SKM-1 (cell line): ENCODE data around the gene LITAF.
"Not testable (repeated sequence)": the region's sequence is repeated elsewhere in the genome, so short reads cannot be mapped to it uniquely, and the experiment has no call there.

ENCODE experiments used
- DNase-seq: peaks from one replicate; lab custom pipeline; 2025; ENCODE audit not compliant: unreplicated experiment; lab: John Stamatoyannopoulos, UW

LITAF gene

DNA sequence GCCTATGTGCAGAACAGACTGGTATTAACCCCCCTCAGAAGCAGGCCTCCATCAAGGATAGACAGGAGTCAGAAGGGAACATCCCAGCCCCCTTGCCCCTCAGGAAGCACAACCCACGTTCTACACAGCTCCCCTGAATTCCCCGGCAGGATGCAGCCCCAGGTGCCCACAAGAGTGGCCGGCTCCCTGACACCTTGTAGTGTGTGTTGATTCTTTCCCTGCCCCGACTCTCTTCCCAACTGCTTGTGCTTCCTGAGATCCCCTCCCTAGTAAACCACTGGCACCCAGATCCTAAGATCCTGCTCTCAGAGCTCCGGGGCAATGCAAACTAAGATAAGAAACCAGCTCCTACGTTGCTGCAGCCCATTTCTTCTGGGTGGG lies 34.8 kb upstream of the LITAF start:
- DNase-seq: no peak

DNA sequence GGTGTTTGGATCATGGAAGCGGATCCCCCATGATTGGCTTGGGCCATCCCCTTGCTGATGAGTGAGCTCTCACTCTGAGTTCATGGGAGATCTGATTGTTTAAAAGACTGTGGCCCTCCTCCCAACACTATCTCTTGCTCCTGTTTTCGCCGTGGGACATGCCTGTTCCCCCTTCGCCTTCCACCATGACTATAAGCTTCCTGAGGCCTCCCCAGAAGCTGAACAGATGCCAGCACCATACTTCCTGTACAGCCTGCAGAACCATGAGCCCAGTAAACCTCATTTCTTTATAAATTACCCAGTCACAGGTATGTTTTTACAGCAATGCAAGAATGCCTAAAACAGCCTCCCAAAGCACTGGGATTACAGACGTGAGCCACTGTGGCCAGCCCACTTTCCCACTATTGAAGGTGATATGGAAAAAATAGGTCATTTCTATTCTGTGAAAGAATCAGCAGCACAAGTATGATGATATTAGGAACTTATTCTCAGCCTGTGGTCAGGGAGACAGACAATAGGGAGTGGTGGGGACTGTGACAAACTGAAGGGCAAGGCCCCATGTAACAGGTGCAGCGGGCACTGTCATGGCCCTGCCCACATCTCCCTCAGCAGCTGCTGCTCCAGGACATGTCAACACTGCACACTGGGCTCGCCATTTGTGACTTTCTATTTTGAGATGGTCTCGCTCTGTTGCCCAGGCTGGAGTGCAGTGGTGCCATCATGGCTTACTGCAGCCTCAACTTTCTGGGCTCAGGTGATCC lies 33.7 kb upstream of the LITAF start:
- no peak for DNase-seq

DNA sequence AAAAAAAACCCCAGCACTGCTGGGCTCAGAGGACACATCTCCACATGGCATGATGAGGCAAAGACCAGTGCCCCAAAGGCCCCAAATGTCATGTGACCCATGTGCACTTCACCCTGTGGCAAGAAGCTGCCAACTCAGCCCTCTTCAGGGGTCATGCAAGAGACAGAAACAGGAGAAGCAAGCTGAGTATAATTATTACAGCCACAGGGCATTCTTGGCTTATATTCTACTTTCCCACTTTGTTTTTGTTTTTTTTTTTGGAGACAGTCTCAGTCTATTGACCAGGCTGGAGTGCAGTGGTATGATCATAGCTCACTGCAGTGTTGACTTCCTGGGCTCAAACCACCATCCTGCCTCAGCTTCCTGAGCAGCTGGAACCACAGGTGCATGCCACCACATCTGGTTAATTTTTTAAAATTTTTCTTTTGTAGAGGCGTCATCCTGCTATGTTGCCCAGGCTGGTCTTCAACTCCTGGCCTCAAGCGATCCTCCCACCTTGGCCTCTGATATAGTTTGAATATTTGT lies 32.7 kb upstream of the LITAF start:
- DNase-seq: no peak

DNA sequence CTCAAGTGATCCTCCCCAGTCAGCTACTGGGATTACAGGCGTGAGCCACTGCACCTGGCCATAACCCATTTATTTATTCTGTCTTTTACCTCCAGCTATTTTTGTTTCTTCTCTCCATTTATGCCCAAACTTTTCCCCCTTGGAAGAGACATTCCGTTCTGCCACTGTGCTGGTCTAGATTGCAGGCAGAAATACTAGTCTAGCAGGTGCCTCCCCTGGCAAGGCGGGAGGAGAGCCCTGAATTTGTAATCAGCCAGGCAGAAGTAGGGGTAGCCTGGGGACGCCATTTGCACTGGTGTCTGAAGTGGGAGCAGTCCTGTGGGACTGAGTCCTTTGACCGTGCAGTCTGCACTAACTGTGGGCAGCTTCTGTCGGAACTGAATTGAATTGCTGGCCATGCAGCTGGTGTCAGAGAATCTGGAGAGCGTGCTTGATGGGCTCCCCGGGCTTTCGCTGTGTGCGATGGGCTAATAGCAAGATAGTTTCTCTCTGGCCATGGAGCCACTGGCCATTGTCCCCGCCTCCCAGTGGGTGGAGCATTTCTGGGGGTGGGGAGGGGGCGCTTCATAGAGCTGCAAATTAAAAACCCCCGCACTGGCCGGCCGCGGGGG lies 31.5 kb upstream of the LITAF start:
- no peak for DNase-seq

DNA sequence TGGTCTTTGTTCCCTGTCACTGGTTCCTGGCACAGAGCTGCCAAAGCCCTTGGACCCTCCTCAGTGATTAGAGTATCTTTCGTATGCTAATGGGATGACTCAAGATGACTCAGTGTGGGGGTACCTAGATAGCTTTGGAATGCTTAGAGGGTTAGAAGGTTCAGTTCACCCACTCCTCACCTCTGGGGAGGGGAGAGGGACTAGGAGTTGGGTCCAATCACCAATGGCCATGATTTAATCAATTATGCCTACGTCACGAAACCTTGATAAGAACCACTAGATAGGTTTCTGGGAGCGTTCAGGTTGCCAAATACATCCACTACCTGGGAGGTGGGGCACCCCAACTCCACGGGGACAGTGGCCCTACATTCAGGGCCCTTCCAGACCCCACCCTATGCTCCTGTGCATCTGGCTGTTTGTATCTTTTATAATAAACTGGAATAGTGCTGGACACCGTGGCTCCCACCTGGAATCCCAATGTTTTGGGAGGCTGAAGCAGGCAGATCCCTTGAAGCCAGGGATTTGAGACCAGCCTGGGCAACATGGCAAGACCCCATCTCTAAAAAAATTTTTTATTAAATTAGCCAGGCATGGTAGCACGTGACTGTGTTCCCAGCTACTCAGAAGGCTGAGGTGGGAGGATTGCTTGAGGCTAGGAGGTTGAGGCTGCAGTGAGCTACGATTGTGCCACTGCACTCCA lies 29.2 kb upstream of the LITAF start:
- DNase-seq: no peak

DNA sequence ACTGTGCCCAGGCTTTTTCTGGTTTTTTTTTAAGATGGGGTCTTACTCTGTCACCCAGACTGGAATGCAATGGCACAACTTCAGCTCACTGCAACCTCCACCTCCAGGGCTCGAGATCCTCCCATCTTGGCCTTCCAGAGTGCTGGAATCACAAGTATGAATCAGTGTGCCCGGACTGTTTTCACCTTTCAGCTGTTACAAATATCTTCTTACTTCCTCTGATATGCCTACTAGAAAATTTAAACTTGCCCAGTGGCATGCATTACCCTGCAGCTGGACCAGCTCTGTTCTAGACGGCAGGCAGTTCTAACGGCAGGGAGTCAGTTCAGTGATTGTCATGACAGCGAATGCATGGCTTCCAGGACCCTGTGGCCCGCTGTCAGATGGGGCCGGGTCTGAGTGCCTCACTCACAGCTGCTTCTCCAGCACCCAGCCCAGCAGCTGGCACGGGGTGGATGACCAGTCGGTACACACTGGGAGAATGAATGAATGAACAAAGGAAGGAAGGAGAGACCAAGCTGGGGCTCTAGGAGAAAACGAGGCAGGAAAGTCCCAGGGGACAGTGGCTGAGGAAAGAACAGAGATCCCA lies 28.0 kb upstream of the LITAF start:
- no peak for DNase-seq

DNA sequence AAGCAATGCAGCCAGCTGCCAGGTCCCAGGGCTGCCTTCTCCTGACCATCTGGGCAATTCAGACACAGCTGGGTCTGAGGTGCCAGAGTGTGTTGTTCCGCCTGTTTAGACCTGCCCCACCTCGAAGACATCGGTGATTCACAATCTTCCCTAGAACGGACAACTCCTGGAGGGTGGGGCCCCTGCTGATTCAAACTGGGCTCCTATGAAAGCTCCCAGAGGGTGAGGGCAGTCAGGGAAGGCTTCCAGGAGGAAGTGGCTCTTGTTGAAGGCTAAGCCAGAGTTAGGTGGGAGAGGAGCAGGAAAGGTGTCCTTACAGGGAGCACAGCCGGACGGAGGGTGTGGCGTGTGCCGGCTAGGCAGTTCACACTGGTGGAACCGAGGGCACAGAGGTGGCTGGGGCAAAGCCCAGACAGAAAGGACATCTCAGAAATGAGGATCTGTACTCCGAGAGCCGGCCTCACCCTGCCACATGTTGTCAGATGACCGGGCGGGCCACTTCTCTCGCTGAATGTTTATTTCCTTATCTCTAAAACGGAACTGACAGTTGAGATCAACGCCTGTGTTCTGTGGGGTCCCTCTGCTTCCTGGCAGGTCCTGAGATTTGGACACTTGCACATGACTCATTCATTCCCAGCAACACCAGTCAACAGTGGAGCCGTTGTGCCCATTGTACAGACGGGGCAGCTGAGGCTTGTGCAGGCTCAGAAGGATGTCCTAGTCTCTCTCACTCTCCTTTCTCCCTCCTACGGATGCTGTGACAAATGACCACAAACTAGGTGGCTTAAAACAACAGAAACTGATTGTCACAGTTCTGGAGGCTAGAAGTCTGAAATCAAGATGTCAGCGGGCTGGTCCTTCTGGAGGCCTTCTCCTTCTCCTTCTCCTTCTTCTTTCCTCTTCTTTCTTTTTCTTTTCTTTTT lies 26.9 kb upstream of the LITAF start:
- DNase-seq: peak; percentile 82

DNA sequence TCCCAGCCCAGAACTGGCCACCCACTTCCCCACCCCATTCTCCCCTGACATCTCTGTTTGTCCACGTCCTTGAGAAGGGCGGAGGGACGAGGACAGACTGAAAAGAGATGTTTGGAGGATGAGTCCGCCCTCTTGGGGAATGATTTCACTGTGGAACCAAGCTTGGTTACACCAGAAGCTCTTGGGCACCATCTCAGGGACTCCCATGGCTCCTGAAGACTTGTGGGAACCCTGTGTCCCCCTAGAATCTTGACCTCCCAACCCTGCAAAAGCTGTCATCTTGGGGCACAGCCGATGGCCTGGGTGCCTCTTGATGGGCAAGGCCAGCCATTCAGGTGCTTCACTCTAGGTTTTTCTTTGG lies 25.9 kb upstream of the LITAF start:
- DNase-seq: no peak

DNA sequence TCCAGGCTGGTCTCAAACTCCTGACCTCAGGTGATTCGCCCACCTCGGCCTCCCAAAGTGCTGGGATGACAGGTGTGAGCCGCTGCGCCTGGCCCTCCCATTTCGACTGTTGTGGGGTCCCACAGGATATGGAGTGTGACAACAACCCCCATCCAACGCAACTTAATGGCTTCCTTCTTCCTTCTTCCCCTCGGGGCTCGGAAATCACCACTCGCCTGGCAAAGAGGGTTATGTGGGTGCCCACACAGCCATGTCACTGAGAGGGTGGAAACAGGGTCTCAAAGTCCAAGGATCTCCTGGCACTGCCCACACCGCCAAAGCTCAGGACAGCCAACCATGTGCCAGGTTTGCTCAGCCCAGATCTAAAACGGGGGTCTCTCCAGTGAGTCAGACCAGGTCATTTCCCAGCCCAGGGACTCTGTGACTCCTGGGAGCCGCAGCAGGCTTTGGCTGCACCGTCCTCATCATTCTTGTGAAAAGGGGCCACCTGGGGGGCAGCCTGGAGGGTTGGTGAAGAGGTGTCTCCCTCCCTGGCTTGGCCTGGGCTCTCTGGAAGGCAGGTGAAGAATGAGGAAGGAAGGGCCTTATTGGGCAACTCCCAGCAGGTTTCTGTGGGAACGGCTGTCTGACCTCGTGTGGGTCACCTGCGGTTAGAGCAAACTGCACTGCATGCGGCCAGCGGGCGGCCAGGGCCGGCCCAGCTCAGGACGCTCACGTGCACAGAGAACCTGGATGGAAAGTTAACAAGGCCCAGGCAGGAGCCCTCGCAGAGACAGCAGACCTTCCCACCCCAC lies 25.3 kb upstream of the LITAF start:
- DNase-seq: peak; percentile 87

DNA sequence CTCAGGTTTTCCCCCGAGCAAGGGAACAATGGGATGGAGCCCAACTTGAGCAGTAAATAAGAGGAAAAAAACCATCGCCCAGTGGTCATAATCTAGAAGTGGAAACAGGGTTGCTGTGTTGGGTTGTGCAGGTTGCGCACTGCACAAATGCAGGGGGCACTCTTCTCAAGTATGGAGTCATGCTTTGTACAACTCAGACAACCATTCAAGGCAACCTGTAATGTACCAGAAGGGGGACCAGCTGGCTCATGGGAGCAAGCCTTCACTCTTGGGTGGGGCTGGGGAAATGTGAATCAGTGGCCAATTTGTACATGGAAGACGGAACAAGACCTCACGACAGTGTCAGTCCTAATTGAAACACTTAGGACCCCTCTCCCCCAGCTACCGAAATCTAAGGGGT lies 23.9 kb upstream of the LITAF start:
- no peak for DNase-seq

DNA sequence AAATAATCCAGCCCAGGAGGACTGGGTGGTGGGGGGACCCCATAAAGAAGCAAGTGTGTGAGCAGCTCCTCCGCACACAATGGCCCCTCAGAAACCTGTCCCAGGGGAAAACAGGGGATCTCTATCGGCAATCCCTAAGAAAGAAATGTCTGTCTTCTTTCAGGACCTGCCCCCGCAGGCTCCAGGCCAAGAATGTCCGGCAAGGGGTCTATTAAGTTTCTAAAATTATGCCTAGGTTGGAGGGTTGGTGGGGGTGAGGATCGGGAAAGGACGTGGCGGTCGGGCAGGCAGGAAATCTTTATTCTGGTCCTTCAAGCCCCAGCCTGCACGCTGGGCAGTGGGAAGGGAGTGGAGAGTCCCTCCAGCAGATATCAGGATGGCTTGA lies 23.4 kb upstream of the LITAF start:
- DNase-seq: no peak

DNA sequence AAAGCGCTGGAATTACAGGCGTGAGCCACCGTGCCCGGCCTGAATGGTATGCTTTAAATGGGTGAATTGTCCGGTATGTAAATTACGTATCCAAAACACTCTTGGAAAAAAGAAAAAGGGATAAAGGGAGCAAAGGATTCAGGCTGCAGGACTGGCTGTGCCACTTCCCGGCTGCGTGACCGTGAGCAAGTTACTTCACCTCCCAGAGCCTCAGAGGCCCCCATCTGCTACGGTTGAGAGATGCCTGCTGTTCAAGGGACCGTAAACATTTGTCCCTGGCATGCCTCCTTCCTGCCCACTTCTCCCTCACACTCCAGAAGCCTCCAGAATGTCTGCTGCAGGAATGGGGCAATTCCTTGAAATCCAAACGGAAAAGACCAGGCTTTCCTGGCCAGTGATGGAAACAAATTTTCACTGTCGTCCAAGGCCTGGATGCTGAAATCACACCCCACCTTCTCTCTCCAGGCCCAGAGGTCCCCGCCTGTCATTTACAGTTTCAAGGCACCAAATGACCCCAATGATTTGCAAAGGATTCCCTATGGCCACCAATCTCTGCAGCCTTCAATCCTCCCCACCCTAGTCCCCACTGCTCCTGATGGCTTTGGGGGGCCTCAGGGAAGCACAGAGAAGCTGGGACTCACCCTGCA lies 22.9 kb upstream of the LITAF start:
- no peak for DNase-seq

DNA sequence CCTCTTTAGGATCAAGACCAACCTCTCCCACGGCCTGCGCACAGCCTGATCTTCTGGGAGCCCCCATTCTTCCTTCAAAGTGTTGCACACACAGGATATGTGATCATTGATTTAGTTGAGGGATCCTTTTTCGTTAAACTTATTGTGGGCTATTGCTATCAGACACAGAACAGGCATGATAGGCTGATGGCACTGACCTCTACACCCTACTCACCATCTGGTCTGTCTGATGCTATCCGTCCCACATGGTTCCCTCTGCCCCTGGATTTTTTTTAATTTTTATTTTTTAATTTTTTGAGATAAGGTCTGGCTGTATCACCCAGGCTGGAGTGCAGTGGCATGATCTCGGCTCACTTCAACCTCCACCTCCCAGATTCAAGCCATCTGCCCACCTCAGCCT lies 19.2 kb upstream of the LITAF start:
- no peak for DNase-seq

DNA sequence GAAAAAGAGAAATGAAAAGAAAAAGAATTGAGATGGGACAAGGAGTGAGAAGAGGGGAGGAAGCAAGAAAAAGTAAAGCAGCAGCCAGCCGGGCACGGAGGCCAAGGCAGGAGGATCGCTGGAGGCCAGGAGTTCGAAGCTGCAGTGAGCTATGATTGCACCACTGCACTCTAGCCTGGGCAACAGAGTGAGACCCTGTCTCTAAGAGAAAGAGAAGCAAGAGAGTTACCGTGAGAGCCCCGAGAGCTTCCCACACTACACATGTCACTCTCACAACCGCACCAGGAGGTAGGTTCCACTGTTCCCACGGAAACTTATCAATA lies 18.8 kb upstream of the LITAF start:
- no peak for DNase-seq

DNA sequence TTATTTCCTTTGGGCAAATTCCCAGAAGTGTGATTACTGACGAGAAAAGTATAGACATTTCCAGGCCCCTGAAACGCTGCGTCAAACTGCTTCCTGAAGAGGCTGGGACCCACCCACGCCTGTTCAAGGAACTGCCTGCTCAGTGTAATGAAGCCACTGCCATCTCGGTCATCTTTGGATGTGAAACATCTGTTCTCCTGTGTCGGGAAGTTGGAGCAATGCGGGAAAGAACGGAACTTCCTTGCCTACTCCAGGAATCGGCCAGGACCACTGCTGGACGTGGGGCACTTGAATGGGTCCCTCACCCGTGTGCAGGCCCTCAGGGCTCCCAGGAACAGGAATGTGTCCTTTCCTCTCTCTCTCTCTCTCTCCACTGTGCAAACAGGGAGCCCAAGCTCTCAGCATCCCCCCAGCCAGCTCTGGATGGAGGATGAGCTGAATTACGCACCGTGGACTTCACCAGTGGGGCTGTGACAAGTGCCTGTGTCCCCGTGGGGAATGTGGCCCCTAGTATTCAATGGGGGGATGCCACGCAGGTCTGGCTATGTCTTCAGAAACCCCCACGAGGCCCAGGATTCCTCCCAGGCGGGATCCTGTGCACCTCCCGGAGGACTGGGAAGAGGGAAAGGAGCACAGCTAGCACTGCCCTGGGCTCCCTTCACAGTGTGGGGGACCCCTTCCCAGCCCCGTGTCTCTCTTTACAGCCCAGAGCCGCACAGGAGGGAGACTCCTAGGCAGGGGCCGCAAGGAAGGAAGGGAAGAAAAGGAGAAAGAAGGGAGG lies 18.3 kb upstream of the LITAF start:
- no peak for DNase-seq

DNA sequence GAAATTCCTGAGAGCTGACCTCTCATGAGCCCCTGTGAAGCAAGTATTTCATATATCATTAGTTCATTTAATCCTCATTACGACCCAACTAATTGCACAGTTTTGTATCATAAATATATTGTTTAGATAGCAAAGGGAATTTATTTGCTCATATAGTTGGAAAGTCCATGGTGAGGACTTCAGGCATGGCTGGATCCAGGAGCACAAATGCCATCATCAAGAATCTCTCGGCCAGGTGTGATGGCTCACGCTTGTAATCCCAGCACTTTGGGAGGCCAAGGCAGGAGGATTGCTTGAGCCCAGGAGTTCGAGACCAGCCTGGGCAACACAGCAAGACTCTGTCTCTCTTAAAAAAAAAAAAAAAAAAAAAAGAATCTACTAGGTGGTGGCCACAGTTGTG lies 17.6 kb upstream of the LITAF start:
- not testable (repeated sequence) for DNase-seq

DNA sequence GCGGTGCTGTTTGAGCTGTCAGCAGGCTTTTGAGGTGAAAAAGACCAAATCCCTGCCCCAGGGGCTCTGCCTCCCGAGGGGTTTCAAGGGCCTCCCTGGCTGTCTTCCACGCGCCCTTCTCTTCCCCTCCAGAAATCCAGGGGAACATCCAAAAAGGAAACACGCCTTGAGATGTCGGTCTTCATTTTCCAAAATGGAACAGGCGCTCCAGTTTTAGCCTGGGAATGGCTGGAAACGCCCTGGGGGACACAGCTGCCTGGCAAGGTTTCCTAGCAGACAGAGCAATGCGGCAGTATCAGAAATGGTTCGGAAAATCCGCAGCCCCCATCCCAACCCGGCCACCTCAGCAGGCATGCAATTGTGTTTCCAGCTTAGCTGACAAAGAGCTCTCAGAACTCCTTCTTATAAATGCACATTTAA lies 16.6 kb upstream of the LITAF start:
- no peak for DNase-seq

DNA sequence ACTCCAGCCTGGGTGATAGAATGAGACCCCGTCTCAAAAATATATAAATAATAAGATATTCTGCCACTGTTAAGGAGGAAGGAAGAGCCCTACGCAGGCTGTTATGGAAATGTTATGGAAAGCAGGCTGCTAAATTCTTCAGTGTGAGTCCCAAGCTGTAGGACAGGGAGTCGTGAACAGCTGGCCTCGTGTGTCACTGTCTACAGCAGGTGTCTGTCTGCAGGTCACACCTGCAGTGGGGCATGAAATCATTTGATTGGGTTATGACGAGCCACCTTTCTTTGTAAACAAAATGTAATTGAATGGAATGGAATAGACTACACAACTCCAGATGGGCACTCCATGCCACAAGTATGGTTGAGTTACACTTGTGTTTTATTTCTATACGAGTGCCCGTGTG lies 15.6 kb upstream of the LITAF start:
- no peak for DNase-seq

DNA sequence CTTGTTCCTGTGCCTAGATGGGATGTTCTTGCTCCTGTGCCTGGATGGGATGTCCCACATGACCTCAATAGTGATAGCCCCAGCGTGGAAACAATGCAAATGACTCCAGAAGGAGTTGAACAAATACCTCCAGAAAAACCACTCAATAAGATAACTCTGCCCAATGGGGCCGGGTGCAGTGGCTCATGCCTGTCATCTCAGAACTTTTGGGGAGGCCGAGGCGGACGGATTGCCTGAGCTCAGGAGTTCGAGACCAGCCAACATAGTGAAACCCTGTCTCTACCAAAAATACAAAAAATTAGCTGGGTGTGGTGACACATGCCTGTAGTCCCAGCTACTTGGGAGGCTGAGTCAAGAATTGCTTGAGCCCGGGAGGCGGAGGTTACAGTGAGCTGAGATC lies 15.2 kb upstream of the LITAF start:
- no peak for DNase-seq
